HUDEP-2 (cell line): Measurements from ENCODE around the gene ERO1B.
"Not testable (repeated sequence)": the region's sequence is repeated elsewhere in the genome, so short reads cannot be mapped to it uniquely, and the experiment has no call there.

Source experiments
- DNase-seq, 76 experiments: peaks; one replicate each; lab custom pipeline; 2025; ENCODE audit not compliant: unreplicated experiment in 76 of 76; lab: John Stamatoyannopoulos, UW

The ERO1B gene

DNA sequence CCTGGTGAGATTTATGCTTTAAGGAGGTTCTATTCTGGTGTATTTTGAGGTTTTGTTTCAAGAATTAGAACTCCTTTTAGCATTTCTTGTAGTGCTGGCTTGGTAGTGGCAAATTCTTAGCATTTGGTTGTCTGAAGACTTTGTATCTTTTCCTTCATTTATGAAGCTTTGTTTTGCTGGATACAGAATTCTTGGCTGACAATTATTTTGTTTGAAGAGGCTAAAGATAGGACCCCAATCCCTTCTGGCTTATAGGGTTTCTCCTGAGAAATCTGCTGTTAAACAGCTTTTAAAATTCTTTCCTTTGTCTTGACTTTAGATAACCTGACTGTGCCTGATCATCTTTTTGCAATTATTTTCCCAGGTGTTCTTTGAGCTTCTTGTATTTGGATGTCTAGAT, 80.8 kb downstream of the ERO1B start:
- no peak for DNase-seq

DNA sequence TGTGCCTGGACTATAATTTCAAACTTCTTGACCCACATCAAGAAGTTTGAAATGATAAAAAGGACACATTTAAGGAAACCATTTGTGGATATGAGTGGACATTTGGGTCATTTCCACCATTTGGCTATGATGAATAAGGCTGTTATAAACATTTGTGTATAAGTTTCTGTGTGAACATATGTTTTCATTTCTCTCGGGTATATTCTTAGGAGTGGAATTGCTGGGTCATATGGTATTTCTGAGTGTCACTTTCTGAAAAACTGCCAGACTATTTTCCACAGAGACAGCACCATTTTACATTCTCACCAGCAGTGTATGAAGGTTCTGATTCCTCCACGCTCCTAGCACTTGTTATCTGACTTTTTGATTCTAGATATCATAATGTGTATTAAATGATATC, 88.6 kb downstream of the ERO1B start:
- no peak for DNase-seq

DNA sequence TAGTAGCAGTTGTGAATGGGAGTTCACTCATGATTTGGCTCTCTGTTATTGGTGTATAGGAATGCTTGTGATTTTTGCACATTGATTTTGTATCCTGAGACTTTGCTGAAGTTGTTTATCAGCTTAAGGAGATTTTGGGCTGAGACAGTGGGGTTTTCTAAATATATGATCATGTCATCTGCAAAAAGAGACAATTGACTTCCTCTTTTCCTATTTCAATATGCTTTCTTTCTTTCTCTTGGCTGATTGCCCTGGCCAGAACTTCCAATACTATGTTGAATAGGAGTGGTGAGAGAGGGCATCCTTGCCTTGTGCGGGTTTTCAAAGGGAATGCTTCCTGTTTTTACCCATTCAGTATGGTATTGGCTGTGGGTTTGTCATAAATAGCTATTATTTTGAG, 93.7 kb downstream of the ERO1B start:
- DNase-seq, result not testable (repeated sequence)

DNA sequence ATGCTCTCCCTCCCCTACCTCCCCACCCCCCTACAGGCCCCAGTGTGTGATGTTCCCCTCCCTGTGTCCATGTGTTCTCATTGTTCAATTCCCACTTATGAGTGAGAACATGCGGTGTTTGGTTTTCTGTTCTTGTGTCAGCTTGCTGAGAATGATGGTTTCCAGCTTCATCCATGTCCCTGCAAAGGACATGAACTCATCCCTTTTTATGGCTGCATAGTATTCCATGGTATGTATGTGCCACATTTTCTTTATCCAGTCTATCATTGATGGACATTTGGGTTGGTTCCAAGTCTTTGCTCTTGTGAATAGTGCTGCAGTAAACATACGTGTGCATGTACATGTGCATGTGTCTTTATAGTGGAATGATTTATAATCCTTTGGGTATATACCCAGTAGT, 95.3 kb downstream of the ERO1B start:
- not testable (repeated sequence) for DNase-seq

DNA sequence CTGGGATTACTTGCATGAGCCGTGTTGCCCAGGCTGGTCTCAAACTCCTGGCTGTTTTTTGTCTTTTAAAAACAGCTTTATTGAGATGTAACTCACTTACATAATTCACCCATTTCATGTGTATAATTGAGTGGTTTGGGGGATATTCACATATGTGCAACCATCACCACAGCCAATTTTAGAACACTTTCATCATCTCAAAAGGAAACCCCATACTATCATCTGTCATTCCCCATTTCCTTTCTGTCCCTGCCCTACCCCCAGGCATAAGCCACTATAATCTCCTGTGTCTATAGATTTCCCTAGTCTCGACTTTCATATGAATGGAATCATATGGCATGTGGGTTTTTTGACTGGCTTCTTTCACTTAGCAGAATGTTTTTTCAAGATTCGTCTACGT, 96.1 kb downstream of the ERO1B start:
- no peak for DNase-seq

DNA sequence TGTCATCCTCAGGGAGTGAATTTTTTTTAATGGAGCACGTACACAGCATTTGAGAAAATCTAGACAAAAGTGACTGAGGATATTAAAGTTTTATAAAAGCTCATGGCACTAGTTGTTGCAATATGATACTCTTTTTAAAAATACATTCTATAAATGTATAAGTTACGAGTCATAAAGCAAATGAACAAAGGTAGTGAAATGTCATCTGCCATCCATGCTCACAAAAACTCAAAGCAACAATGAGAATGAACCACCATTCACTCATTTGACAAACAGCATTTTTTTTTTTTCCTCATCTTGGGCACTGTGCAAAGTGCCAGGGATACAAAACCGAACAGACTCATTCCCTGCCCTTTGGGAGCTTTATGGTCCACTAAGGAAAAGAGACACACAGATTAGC, 100.7 kb downstream of the ERO1B start:
- no peak for DNase-seq

DNA sequence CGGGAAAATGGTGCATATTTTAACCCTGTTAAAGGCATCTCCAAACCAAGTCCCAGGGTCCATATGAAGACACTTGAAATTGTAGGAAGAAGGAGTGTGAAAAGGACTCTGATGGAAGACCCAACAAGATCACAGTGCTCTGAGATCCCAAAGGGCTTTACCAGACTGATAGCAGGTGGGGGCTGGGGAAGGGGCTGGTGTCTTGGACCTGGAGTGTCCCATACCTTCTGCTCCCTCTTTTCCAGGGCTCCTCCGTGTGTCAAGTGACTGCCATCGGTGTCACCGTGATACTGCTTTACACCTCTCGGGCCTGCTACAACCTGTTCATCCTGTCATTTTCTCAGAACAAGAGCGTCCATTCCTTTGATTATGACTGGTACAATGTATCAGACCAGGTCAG, 102.1 kb downstream of the ERO1B start:
- DNase-seq, result no peak

DNA sequence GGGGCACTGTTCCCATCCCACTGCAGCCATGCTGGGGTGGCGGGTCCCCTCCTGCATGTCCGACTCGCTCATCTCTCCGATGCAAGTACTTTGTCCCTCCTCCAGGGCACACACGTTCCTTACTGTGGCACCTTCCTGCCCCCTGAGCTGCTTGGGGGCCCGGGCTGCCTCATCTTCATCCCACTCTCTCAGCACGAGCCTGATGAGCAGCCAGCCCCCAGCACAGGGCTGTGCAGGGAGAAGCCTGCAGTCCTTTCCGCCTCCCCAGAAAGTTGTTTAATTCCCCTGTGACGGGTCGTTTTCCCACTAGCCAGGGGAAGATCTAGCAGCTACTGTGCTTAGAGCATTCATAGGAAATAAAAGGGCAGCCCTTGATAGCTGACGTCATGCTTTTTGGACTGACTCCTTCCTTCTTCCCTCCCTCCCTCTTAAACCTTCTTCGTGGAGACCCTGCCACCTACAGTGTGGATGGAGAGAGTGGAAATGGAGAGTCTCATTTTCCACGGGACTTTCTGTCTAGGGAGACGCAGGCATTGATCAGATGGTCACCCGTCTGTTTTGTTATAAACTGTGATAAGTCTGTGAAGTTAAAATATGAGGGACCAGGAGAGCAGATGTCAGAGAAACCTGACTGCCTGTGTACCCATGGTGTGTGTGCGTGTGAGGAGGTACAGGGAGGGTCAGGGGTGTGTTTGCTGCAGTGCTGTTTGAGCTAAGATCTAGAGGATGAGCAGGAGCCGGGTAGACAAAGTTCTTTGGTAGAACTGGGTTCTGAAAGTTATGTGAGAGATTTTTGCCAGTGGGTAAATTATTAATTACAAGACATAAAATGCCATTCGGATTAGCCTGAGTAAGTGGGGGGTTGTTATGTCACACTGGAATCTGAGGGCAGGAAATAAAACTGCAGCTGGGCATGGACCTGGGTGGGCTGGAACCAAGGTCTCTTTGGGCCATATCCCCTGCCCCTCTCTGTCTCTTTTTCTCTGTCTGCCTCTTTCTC, 105.1 kb downstream of the ERO1B start:
- DNase-seq, result no peak

DNA sequence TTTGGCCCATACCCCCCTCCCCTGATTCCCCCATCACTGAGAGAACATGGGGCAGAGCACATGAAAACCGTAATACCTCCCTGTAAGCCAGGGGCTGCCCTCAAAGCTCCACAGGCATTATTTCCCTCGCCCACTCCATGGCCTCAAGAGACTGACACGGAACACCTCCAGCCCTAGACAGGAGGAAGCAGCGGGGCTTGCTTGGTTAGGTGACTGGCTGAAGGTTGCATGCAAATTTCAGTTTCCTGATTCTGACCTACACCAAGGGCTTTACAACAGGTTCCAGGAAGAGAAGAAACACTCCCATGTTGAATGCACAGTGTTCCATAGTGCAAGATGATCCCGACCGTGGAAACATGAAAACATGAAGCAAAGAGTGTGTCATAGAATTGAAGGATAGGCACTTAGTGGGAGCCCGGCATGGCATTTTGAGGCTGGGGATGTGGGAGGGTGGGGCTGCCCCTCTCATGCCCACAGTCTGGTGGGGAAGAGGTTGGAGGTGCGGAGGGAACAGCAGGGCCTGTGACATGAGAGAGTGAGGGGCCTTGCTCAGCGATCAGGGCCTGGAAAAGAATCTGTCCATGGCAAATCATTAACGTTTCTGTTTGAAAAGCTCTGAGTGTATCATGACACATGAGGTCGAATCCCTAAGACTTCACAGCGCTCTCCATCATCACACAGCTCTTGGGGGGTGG, 106.0 kb downstream of the ERO1B start:
- no peak for DNase-seq

DNA sequence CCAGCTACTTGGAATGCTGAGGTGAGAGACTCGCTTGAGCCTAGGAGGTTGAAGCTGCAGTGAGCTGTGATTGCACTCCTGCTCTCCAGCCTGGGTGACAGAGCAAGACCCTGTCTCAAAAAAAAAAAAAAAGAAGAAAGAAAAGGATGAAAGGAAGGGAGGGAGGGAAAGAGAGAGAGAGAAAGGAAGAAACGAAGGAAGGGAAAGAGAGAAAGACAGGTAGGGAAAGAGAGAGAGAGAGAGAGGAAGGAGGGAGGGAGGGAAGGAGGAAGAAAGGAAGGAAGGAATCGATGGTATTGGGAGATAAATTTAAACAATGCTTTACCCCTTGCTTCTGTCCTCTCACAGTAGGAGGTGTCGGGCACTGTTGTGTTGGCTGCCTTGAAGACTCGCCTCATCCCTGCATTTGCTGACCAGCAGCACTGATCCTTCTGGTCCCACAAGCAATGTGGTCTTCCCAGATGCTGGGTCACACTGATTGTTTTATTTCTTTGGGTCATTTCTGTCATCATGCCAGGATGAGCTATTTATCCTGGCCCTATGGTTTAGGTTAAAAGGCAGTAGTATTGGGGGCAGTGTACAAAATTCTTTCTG, 108.5 kb downstream of the ERO1B start:
- no peak for DNase-seq

DNA sequence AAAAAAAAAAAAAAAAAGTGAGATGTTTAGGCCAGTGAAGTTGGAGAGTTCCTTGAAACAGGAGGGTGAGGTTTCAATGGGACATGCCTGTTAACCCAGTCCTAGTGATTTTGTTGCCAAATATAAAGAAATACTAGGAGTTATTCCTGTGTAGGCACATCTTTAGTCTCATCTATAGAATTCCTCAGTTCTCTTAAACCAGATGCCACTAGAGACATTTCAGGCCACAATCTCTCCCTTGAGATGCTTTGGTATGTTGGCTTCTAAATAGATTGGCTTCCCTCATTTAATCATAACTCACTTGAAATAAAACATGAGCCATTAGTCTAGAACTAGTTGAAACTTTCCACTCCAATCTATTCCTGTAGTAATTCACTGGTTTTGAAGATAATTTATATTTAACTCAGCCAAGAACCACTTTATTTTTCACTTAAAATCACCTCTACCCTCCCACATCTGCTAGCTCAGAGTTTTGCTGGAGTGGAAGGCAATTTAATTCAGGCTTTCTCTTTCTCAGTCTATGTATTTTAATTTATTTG, 109.6 kb downstream of the ERO1B start:
- no peak for DNase-seq

DNA sequence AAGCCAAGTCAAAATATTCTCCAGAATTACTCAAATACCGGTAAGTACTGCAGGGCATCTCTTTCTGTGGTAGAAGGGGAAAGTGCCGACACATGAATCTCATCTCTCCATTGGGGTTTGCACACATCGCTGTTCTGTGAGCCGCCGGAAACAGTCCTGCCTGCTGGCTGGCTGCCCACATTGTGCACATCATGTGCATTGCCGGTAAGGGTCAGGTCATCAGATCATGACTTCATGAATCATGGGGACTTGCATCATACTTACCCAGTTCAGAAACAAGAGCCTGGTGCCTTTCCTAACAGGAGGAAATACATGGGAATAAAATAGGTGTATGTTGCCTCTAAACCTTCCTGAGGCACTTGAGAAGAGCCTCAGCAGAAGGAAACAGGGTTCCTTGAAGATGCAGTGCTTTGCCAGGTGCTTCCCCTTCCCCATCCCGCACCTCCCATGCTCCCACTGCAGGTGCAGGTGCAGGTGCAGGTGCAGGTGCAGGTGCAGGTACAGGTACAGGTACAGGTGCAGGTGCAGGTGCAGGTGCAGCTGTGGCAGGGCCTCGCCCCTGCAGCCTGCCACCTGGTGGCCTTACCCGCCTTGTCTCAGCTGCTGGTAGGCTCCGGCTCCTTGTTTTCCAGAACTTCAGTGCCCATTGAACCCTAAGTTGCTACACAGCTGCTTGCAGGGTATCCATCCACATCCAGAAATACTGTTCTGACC, 112.9 kb downstream of the ERO1B start:
- DNase-seq, result no peak

DNA sequence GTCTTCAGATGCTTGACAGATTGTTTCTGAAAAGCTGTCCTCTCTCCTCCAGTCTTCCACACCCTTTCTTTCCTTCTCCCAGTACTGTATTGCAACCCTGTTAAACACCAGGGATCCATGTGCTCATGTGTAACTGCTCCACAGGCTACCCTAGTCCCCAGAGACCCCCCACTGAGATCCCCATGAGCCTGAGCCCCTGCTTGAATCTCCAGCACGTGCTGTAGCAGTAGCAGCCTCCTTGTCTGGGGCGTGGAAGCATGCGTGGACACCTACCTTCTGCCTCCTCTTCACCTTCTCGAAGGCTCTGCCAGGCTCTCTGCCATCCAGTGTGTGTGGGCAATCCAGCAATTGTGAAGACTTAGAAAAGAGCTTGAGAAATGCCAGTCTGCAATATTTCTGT, 114.2 kb downstream of the ERO1B start:
- no peak for DNase-seq

DNA sequence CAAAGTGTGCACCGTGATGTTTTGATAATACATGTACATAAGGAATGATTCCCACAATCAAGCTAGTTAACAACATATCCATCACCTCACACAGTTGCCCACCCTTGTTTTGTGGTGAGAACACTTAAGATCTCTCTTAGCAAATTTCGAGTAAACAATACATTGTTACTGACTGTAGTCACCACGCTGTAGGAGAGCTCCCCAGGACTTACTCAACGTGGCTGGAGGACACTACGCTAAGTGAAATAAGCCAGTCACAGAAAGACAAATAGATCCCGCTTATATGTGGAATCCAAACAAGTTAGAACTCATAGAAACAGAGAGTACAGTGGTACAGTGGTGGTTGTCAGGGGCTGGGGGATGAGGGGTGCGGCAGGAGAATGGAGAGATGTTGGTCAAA, 114.6 kb downstream of the ERO1B start:
- no peak for DNase-seq

DNA sequence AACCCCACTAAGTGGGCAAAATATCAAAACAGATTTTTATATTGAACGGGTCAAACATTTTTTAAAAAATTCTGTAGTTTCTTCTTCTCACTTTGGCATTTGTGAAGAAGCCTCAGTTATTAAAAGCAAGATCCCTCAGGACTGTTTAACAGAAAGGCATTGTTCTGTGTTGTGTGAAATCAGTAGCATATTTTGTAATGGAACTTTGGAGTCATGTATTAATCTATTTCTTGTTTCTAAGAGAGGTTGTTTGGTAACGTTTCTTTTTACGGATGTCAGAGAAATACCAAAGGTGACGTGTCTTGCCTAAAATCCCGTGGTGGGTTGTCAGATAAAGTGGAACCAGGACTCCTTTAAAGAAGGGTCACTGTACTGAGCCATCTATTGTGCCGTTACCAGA, 115.7 kb downstream of the ERO1B start:
- no peak for DNase-seq
